ENCODE data around the gene VWA3B. TPM values are rescaled to one million over a fixed set of nuclear protein-coding genes. Genes with fewer than 3 reads are reported as not detected.
A peak's percentile ranks its signal among the peaks of the same experiment; 100 is the strongest.

VWA3B gene
- total RNA-seq: not detected in 3 replicates

GRCh38 chr2:98086491-98087446 lies at the start of gene VWA3B:
Gene VWA3B, plus strand, starts transcription at chr2:98087167. Its CDS starts 5,926 bp downstream, at chr2:98093093.
- Mint-ChIP-seq H3K27ac (no peak within 1 kb of the TSS), H3K4me1 (peaks cover 10% of the 10 kb centered on the region), H3K4me3 (peak within 1 kb of the TSS; percentile 71), H3K36me3 (no peaks in the 10 kb centered on the region), H3K27me3 (ENCODE audit: low read depth) (peaks cover 73% of the 10 kb centered on the region), H3K9me3 (no peaks in the 10 kb centered on the region)
- peak in 1 of 2 experiments; percentile 67 for DNase-seq (ENCODE audit: low spot score in 2 of 2, unreplicated experiment in 2 of 2)
- TF ChIP-seq CTCF (IDR thresholded peaks at IDR 0.05; ENCODE audit: unreplicated experiment): no peak

GRCh38 chr2:98037206-98037605 lies 49.8 kb upstream of the VWA3B start:
- no peak for DNase-seq (ENCODE audit: low spot score in 2 of 2, unreplicated experiment in 2 of 2)
- Mint-ChIP-seq H3K9me3 (no peaks in the 10 kb centered on the region), H3K36me3 (no peaks in the 10 kb centered on the region), H3K27me3 (ENCODE audit: low read depth) (no peaks in the 10 kb centered on the region), H3K4me3 (no peak overlapping the region), H3K27ac (no peak overlapping the region), H3K4me1 (peaks cover 2% of the 10 kb centered on the region)
- TF ChIP-seq CTCF (IDR thresholded peaks at IDR 0.05; ENCODE audit: unreplicated experiment): no peak

GRCh38 chr2:98037666-98038336 lies 49.2 kb upstream of the VWA3B start:
- no peak for DNase-seq (ENCODE audit: low spot score in 2 of 2, unreplicated experiment in 2 of 2)
- Mint-ChIP-seq H3K4me1 (peaks cover 2% of the 10 kb centered on the region), H3K27ac (no peak overlapping the region), H3K9me3 (peaks cover 4% of the 10 kb centered on the region), H3K4me3 (no peak overlapping the region), H3K27me3 (ENCODE audit: low read depth) (no peaks in the 10 kb centered on the region), H3K36me3 (no peaks in the 10 kb centered on the region)
- no peak for TF ChIP-seq CTCF (IDR thresholded peaks at IDR 0.05; ENCODE audit: unreplicated experiment)

- Mint-ChIP-seq H3K27me3 (ENCODE audit: low read depth) (no peaks in the 10 kb centered on the region), H3K36me3 (no peaks in the 10 kb centered on the region), H3K9me3 (peaks cover 18% of the 10 kb centered on the region), H3K27ac (no peak overlapping the region), H3K4me3 (no peak overlapping the region), H3K4me1 (peaks cover 2% of the 10 kb centered on the region)
- no peak for DNase-seq (ENCODE audit: low spot score in 2 of 2, unreplicated experiment in 2 of 2)
- no peak for TF ChIP-seq CTCF (IDR thresholded peaks at IDR 0.05; ENCODE audit: unreplicated experiment)
Measured at GRCh38 chr2:98039085-98039756, 47.7 kb upstream of the VWA3B start.

GRCh38 chr2:98040331-98040939 lies 46.5 kb upstream of the VWA3B start:
- Mint-ChIP-seq H3K27me3 (ENCODE audit: low read depth) (no peaks in the 10 kb centered on the region), H3K36me3 (no peaks in the 10 kb centered on the region), H3K27ac (no peak overlapping the region), H3K9me3 (peaks cover 30% of the 10 kb centered on the region), H3K4me1 (peaks cover 2% of the 10 kb centered on the region), H3K4me3 (no peak overlapping the region)
- no peak for DNase-seq (ENCODE audit: low spot score in 2 of 2, unreplicated experiment in 2 of 2)
- TF ChIP-seq CTCF (IDR thresholded peaks at IDR 0.05; ENCODE audit: unreplicated experiment): no peak
